ENCODE measurements around the gene ANKRD13C.

DNA sequence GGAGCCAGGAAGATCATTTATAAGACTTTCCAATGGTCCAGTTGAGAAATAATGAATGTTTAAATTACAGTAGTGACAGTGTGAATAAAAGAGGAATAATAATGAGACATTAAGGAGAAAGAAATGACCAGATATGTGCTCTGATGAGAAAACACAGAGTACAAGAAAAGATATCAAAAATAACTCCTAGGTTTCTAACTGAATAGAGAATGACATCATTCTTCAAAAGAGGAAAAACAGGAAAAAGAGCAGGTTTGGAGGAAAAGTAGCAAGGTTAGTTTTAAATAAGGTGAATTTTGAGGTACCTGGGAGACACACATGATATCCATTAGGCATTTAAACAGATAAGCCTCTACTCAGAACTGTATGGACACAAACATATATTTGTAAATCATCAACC, 55.0 kb downstream of the ANKRD13C start:
- TF ChIP-seq CTCF (IDR thresholded peaks at IDR 0.05), result no peak
- no peak for TF ChIP-seq EP300 (IDR thresholded peaks at IDR 0.05)
- TF ChIP-seq POLR2A (IDR thresholded peaks at IDR 0.05), result no peak

Data from ovary (tissue), 3 donors.